Ovary (tissue), 3 donors: Measurements from ENCODE around the gene KCTD18.

Experiments used
- EP300 ChIP-seq: sonication (generic); formaldehyde crosslinking; IDR thresholded peaks from one replicate; pipeline ENCODE4 v1.6.1; 2017; ENCODE audit warnings: antibody characterized with exemption
- TF ChIP-seq, protein P1 (sequence below), 3 donors: fragments of 450-650 bp in 2 of 3; fragments of 200-600 bp in 1 of 3; IDR thresholded peaks; one replicate each; pipeline versions ENCODE4 v1.5.1 to v1.8.0; 2016 to 2022; ENCODE audit warnings: antibody characterized with exemption in 3 of 3, mild to moderate bottlenecking in 1 of 3
- donor health status: DM: no; HTN: no; CAD: no.

DNA sequence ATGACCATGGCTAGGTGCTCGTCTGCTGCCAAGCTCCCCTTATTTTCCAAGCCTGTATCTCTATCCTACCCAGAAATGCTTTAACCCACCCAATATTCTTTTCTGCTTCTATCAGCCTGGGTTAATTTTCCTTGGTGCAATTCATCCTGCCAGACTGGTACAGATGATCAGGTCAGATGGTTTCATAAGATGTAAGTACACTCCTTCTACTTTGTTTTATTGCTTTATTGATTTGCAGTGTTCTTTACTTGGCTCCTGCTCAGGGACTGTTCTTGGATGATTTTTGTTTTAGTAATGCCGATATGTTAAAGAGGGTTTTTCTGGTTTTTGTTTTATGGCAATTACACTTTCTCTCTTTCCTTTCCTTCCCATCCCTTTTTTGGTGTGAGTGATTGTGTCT, 13.7 kb upstream of the KCTD18 start:
- TF ChIP-seq, protein P1, sequence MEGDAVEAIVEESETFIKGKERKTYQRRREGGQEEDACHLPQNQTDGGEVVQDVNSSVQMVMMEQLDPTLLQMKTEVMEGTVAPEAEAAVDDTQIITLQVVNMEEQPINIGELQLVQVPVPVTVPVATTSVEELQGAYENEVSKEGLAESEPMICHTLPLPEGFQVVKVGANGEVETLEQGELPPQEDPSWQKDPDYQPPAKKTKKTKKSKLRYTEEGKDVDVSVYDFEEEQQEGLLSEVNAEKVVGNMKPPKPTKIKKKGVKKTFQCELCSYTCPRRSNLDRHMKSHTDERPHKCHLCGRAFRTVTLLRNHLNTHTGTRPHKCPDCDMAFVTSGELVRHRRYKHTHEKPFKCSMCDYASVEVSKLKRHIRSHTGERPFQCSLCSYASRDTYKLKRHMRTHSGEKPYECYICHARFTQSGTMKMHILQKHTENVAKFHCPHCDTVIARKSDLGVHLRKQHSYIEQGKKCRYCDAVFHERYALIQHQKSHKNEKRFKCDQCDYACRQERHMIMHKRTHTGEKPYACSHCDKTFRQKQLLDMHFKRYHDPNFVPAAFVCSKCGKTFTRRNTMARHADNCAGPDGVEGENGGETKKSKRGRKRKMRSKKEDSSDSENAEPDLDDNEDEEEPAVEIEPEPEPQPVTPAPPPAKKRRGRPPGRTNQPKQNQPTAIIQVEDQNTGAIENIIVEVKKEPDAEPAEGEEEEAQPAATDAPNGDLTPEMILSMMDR (IDR thresholded peaks at IDR 0.05) = no peak
- no peak for TF ChIP-seq EP300
